HG02623 (cell line): Measurements from ENCODE around the gene SRSF7.
"Not testable (repeated sequence)": the region's sequence is repeated elsewhere in the genome, so short reads cannot be mapped to it uniquely, and the experiment has no call there.

ENCODE experiments used
- ATAC-seq: cut with Tn5 transposase; IDR thresholded peaks from one replicate; pipeline ENCODE4 v1.9.1; 2021; ENCODE audit warnings: moderate library complexity; ENCODE audit not compliant: unreplicated experiment

Gene SRSF7

GRCh38 chr2:38703336-38703735 is 47.8 kb downstream of the SRSF7 start:
- ATAC-seq: not testable (repeated sequence)

- ATAC-seq: no peak
Measured at GRCh38 chr2:38702413-38702812, 48.7 kb downstream of the SRSF7 start.

- no peak for ATAC-seq
Measured at GRCh38 chr2:38701542-38701941, 49.6 kb downstream of the SRSF7 start.

- no peak for ATAC-seq
Measured at GRCh38 chr2:38700881-38701458, 50.2 kb downstream of the SRSF7 start.

GRCh38 chr2:38700113-38700785 is 50.9 kb downstream of the SRSF7 start:
- no peak for ATAC-seq

- no peak for ATAC-seq
Measured at GRCh38 chr2:38698467-38699003, 52.6 kb downstream of the SRSF7 start.

- no peak for ATAC-seq
Measured at GRCh38 chr2:38697116-38697840, 53.9 kb downstream of the SRSF7 start.
